HepG2 (cell line): Measurements from ENCODE around the gene TNFSF13. TPM values are rescaled to one million over a fixed set of nuclear protein-coding genes. Genes with fewer than 3 reads are reported as not detected.

Experiments used
- ATAC-seq: fragments of 200-7000 bp; cut with Tn5 transposase; 3 replicates; pipeline ENCODE4 v1.9.1; 2020; ENCODE audit warnings: mild to moderate bottlenecking, moderate library complexity
- BruUV-seq: library from RNA; stranded (reverse); fragments of 400-500 nt; replicated peaks from 2 replicates; lab custom pipeline; 2021; lab: Mats Ljungman, UMichigan
- CTCF ChIA-PET: fragments of 300-600 bp; formaldehyde crosslinking; extraction: SDS; loops from one replicate; lab custom pipeline; 2021; ENCODE audit warnings: low total read pairs, inconsistent platforms, low intra/inter-chr PET ratio; lab: Yijun Ruan, JAX
- POLR2A ChIA-PET: fragments of 350-600 bp; sonication (Branson Sonifier 250); formaldehyde crosslinking; loops from one replicate; lab custom pipeline; 2020; ENCODE audit warnings: antibody characterized with exemption, inconsistent platforms; lab: Yijun Ruan, JAX
- DNase-seq: peaks from one replicate; pipeline ENCODE4 v3.0.0-alpha.2; 2015; ENCODE audit warnings: low spot score
- FAIRE-seq: peaks from 3 replicates; lab custom pipeline; 2011; peaks lifted over from hg19 to GRCh38; lab: Jason Lieb, UNC
- H2AFZ ChIP-seq: one replicate; pipeline ENCODE4 v1.6.1; 2011; ENCODE audit warnings: low read length, inconsistent platforms
- H3K27ac ChIP-seq: fragments of 300-600 bp; 3 replicates; pipeline ENCODE4 v1.8.0; 2011; ENCODE audit warnings: mixed run types, mild to moderate bottlenecking, mixed read lengths, low read length, inconsistent platforms; ENCODE audit not compliant: insufficient read depth; ENCODE audit errors: extremely low read length
- H3K27me3 ChIP-seq, 2 experiments: fragments of 200-600 bp in 1 of 2; 2 replicates in 1 of 2; 3 replicates in 1 of 2; pipeline versions ENCODE4 v1.6.0 to v1.8.0; 2011; ENCODE audit warnings: low read length in 2 of 2, mild to moderate bottlenecking in 2 of 2, moderate library complexity in 2 of 2, inconsistent platforms in 1 of 2; ENCODE audit not compliant: insufficient read depth in 2 of 2, control insufficient read depth in 1 of 2
- H3K36me3 ChIP-seq, 2 experiments: fragments of 200-600 bp in 1 of 2; replicated peaks in 1 of 2; 2 replicates in 1 of 2; 3 replicates in 1 of 2; pipeline versions ENCODE4 v1.5.1 to v1.8.0; 2011; ENCODE audit warnings: low read length in 2 of 2, inconsistent platforms in 1 of 2; ENCODE audit not compliant: insufficient read depth in 2 of 2, control insufficient read depth in 1 of 2
- H3K4me1 ChIP-seq: 2 replicates; pipeline ENCODE4 v1.5.1; 2012; ENCODE audit warnings: low read length, inconsistent platforms; ENCODE audit not compliant: insufficient read depth
- H3K4me2 ChIP-seq: 2 replicates; pipeline ENCODE4 v1.6.0; 2011; ENCODE audit warnings: low read depth, low read length, inconsistent platforms
- H3K4me3 ChIP-seq, 3 experiments: fragments of 200-600 bp in 1 of 3; sonication (generic), shearing (Covaris generic) in 1 of 3; replicated peaks in 1 of 3; 2 replicates each; pipeline ENCODE4 v1.5.1; 2011 to 2016; ENCODE audit warnings: low read length in 3 of 3, inconsistent platforms in 2 of 3, low read depth in 2 of 3, mild to moderate bottlenecking in 2 of 3, control low read depth in 1 of 3, mixed read lengths in 1 of 3; ENCODE audit not compliant: insufficient read depth in 1 of 3
- H3K79me2 ChIP-seq: one replicate; pipeline ENCODE4 v1.6.1; 2011; ENCODE audit warnings: low read length, inconsistent platforms; ENCODE audit not compliant: insufficient read depth
- H3K9ac ChIP-seq: 2 replicates; pipeline ENCODE4 v1.6.0; 2011; ENCODE audit warnings: mild to moderate bottlenecking, low read depth, low read length, inconsistent platforms; ENCODE audit not compliant: insufficient read depth
- H3K9me3 ChIP-seq: 2 replicates; pipeline ENCODE4 v1.5.1; 2012; ENCODE audit warnings: mild to moderate bottlenecking, low read length
- H4K20me1 ChIP-seq: 2 replicates; pipeline ENCODE4 v1.6.0; 2011; ENCODE audit warnings: inconsistent platforms, mild to moderate bottlenecking, low read length, moderate library complexity; ENCODE audit not compliant: insufficient read depth
- HOXA3 ChIP-seq: sonication (generic); formaldehyde crosslinking; IDR thresholded peaks from 2 replicates; pipeline ENCODE4 v1.5.0; 2020; ENCODE audit warnings: missing genetic modification reagents
- MTA1 ChIP-seq: sonication (generic); formaldehyde crosslinking; IDR thresholded peaks from 2 replicates; pipeline ENCODE4 v1.4.0; 2020; ENCODE audit warnings: missing genetic modification reagents, mild to moderate bottlenecking, borderline replicate concordance
- POLR2AphosphoS5 ChIP-seq: IDR thresholded peaks from 2 replicates; pipeline ENCODE4 v1.6.1; 2012; ENCODE audit warnings: low read depth, low read length
- SMARCE1 ChIP-seq: fragments of 450-650 bp; IDR thresholded peaks from 2 replicates; pipeline ENCODE4 v1.6.1; 2017; ENCODE audit warnings: borderline replicate concordance
- ZNF225 ChIP-seq: sonication (generic); formaldehyde crosslinking; IDR thresholded peaks from 2 replicates; pipeline ENCODE4 v1.4.0; 2020; ENCODE audit warnings: mild to moderate bottlenecking, missing genetic modification reagents
- WGBS: methylation state at CpG from one replicate; pipeline ENCODE4 v1.1.6; 2017; ENCODE audit warnings: low lambda C conversion rate; 5-methylcytosine and 5-hydroxymethylcytosine counted together
- in situ Hi-C: cut with HindIII; loops from 2 replicates; pipeline ENCODE4 v1.10.0; 2017; ENCODE audit warnings: low pct_unique_long_range_greater_than_20kb; ENCODE audit not compliant: extremely low pct_ligation_motif_present
- intact Hi-C: fragments of 100-400 bp; cut with micrococcal nuclease; formaldehyde crosslinking; loops from one replicate; pipeline ENCODE4 v1.10.0; 2022; ENCODE audit not compliant: unreplicated experiment
- polyA plus RNA-seq, 8 experiments: library from polyadenylated mRNA; depleted of rRNA in 3 of 8; stranded (reverse) in 7 of 8; unstranded in 1 of 8; fragments of >200 nt; fragmentation: Illumina TruSeq in 4 of 8; extraction: Trizol in 4 of 8; gene quantifications; 2 replicates each; pipeline versions ENCODE4 v1.2.1 to v1.2.3, GENCODE V29; 2011 to 2016; ENCODE audit warnings: low read depth in 4 of 8, missing spikeins in 1 of 8, mixed read lengths in 1 of 8; ENCODE audit not compliant: insufficient read depth in 1 of 8
- total RNA-seq, 5 experiments: library from RNA; depleted of rRNA; stranded (reverse); fragments of >200 nt; fragmentation: Illumina TruSeq; extraction: Trizol; gene quantifications; 2 replicates each; pipeline ENCODE4 v1.2.3, GENCODE V29; 2016; ENCODE audit warnings: low read depth in 1 of 5
- TF ChIP-seq, protein P1 (sequence below): sonication (generic); formaldehyde crosslinking; conservative IDR thresholded peaks from 2 replicates; pipeline ENCODE4 v1.4.0; 2020; ENCODE audit warnings: missing genetic modification reagents
- TF ChIP-seq, protein P2 (sequence below): sonication (generic); formaldehyde crosslinking; IDR thresholded peaks from 2 replicates; pipeline ENCODE4 v1.5.0; 2020; ENCODE audit warnings: mild to moderate bottlenecking, low read depth, missing genetic modification reagents, borderline replicate concordance
- TF ChIP-seq, protein P3 (sequence below): IDR thresholded peaks from 2 replicates; pipeline ENCODE4 v1.6.1; 2016; ENCODE audit warnings: missing compliant biosample characterization, missing genetic modification reagents, borderline replicate concordance
- TF ChIP-seq, protein P4 (sequence below): sonication (generic); formaldehyde crosslinking; IDR thresholded peaks from 2 replicates; pipeline ENCODE4 v1.4.0; 2020; ENCODE audit warnings: missing genetic modification reagents
- TF ChIP-seq, protein P5 (sequence below): sonication (generic); formaldehyde crosslinking; IDR thresholded peaks from 2 replicates; pipeline ENCODE4 v1.5.0; 2020; ENCODE audit warnings: mild to moderate bottlenecking, missing genetic modification reagents

TNFSF13 gene
- total and polyA plus RNA-seq, 2 of the 13 experiments (the other 11 are each of a cell fraction or from before 2014, with no cell fraction given), result 2.5 to 3.3 TPM

DNA sequence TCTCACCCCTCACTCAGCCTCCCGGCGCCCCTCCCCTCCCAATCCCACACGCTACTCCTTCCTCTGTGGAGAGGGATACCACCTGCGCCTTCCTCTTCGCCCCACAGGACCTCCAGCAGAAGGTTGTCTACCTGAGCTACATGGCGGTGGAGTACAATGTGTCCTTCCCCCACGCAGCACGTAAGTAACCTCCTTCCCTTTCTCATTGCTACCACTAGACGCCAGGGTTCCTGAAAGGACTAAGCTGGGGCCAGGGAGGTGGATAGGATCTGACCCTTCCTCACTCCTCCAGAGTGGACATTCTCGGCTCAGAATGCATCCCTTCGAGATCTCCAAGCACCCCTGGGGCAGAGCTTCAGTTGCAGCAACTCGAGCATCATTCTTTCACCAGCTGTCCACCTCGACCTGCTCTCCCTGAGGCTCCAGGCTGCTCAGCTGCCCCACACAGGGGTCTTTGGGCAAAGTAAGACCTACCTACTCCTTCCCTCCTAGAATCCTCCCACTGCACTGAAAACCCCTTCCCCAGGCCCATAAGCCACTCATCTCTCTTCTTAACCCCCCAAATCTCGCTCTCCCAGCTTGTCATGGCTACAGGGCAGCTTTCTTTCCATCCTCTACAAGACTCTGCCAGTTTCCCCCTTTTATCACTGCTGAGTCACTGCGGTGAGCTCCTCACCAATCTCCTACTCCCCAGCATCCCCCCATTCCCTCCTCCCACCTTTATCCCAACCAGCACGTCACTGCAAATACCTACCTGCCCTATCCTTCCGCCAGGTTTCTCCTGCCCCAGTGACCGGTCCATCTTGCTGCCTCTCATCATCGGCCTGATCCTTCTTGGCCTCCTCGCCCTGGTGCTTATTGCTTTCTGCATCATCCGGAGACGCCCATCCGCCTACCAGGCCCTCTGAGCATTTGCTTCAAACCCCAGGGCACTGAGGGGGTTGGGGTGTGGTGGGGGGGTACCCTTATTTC is 22.3 kb downstream of the TNFSF13 start:
- TF ChIP-seq, protein P1, sequence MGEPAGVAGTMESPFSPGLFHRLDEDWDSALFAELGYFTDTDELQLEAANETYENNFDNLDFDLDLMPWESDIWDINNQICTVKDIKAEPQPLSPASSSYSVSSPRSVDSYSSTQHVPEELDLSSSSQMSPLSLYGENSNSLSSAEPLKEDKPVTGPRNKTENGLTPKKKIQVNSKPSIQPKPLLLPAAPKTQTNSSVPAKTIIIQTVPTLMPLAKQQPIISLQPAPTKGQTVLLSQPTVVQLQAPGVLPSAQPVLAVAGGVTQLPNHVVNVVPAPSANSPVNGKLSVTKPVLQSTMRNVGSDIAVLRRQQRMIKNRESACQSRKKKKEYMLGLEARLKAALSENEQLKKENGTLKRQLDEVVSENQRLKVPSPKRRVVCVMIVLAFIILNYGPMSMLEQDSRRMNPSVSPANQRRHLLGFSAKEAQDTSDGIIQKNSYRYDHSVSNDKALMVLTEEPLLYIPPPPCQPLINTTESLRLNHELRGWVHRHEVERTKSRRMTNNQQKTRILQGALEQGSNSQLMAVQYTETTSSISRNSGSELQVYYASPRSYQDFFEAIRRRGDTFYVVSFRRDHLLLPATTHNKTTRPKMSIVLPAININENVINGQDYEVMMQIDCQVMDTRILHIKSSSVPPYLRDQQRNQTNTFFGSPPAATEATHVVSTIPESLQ (CRISPR knock-in tag), result no peak
- TF ChIP-seq, protein P2, sequence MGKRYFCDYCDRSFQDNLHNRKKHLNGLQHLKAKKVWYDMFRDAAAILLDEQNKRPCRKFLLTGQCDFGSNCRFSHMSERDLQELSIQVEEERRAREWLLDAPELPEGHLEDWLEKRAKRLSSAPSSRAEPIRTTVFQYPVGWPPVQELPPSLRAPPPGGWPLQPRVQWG, result no peak
- no peak for TF ChIP-seq MTA1 (CRISPR knock-in tag)
- TF ChIP-seq, protein P3, sequence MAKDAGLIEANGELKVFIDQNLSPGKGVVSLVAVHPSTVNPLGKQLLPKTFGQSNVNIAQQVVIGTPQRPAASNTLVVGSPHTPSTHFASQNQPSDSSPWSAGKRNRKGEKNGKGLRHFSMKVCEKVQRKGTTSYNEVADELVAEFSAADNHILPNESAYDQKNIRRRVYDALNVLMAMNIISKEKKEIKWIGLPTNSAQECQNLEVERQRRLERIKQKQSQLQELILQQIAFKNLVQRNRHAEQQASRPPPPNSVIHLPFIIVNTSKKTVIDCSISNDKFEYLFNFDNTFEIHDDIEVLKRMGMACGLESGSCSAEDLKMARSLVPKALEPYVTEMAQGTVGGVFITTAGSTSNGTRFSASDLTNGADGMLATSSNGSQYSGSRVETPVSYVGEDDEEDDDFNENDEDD (CRISPR knock-in tag), result no peak
- TF ChIP-seq POLR2AphosphoS5, result no peak
- TF ChIP-seq, protein P4, sequence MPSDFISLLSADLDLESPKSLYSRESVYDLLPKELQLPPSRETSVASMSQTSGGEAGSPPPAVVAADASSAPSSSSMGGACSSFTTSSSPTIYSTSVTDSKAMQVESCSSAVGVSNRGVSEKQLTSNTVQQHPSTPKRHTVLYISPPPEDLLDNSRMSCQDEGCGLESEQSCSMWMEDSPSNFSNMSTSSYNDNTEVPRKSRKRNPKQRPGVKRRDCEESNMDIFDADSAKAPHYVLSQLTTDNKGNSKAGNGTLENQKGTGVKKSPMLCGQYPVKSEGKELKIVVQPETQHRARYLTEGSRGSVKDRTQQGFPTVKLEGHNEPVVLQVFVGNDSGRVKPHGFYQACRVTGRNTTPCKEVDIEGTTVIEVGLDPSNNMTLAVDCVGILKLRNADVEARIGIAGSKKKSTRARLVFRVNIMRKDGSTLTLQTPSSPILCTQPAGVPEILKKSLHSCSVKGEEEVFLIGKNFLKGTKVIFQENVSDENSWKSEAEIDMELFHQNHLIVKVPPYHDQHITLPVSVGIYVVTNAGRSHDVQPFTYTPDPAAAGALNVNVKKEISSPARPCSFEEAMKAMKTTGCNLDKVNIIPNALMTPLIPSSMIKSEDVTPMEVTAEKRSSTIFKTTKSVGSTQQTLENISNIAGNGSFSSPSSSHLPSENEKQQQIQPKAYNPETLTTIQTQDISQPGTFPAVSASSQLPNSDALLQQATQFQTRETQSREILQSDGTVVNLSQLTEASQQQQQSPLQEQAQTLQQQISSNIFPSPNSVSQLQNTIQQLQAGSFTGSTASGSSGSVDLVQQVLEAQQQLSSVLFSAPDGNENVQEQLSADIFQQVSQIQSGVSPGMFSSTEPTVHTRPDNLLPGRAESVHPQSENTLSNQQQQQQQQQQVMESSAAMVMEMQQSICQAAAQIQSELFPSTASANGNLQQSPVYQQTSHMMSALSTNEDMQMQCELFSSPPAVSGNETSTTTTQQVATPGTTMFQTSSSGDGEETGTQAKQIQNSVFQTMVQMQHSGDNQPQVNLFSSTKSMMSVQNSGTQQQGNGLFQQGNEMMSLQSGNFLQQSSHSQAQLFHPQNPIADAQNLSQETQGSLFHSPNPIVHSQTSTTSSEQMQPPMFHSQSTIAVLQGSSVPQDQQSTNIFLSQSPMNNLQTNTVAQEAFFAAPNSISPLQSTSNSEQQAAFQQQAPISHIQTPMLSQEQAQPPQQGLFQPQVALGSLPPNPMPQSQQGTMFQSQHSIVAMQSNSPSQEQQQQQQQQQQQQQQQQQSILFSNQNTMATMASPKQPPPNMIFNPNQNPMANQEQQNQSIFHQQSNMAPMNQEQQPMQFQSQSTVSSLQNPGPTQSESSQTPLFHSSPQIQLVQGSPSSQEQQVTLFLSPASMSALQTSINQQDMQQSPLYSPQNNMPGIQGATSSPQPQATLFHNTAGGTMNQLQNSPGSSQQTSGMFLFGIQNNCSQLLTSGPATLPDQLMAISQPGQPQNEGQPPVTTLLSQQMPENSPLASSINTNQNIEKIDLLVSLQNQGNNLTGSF (CRISPR knock-in tag), result no peak
- TF ChIP-seq HOXA3 (CRISPR knock-in tag), result no peak
- TF ChIP-seq, protein P5, sequence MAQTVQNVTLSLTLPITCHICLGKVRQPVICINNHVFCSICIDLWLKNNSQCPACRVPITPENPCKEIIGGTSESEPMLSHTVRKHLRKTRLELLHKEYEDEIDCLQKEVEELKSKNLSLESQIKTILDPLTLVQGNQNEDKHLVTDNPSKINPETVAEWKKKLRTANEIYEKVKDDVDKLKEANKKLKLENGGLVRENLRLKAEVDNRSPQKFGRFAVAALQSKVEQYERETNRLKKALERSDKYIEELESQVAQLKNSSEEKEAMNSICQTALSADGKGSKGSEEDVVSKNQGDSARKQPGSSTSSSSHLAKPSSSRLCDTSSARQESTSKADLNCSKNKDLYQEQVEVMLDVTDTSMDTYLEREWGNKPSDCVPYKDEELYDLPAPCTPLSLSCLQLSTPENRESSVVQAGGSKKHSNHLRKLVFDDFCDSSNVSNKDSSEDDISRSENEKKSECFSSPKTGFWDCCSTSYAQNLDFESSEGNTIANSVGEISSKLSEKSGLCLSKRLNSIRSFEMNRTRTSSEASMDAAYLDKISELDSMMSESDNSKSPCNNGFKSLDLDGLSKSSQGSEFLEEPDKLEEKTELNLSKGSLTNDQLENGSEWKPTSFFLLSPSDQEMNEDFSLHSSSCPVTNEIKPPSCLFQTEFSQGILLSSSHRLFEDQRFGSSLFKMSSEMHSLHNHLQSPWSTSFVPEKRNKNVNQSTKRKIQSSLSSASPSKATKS (CRISPR knock-in tag), result no peak
- no peak for TF ChIP-seq SMARCE1
- TF ChIP-seq ZNF225 (CRISPR knock-in tag), result no peak
- Histone ChIP-seq H4K20me1 (peaks cover 35% of the 10 kb centered on the region), H3K9me3 (no peaks in the 10 kb centered on the region), H3K4me1 (peaks cover 80% of the 10 kb centered on the region), H3K27me3 (no peaks in the 10 kb centered on the region; a peak in 1 of 5 replicates), H3K79me2 (peaks cover 33% of the 10 kb centered on the region), H3K4me2 (peak overlapping the region; percentile 72), H3K27ac (peak overlapping the region; percentile 88), H3K36me3 (peaks cover 8 to 30% of the 10 kb centered on the region in 2 experiments), H2AFZ (no peak overlapping the region), H3K9ac (peak overlapping the region; percentile 75; the same call in 1 of the 2 replicates), H3K4me3 (peak overlapping the region in 1 of 3 experiments; percentile 58; a peak in 1 of 6 replicates)
- WGBS, result 92% methylated on average over 23 of the region's 23 CpGs
- POLR2A ChIA-PET, result interaction anchor here (1.3 to 3.6 kb wide), 2 partner anchors 47 to 106 kb away, joined by 6 to 37 read pairs; partner anchors contain the start of genes SAT2 and TP53
- intact Hi-C loops (no loop called here), in situ Hi-C loops (no loop called here)
- no TSS peak for BruUV-seq
- ATAC-seq, result no peak; the same call in 2 of the 3 replicates
- FAIRE-seq, result no peak
- CTCF ChIA-PET, result no interaction called here
- DNase-seq, result no peak
